Activated naive CD4-positive, alpha-beta T cell treated with anti-CD3 and anti-CD28 coated beads, Interleukin-2, amount 10 ng/mL, durations not matched to agents 7 days and 5 days (primary cell): Measurements from ENCODE around the gene DOCK3.

Experiments
- CTCF ChIA-PET: fragments of 350-600 bp; sonication (Branson Sonifier 250); formaldehyde crosslinking; loops from one replicate; lab custom pipeline; 2021; ENCODE audit warnings: antibody characterized with exemption; lab: Charles Lee
- DNase-seq: peaks from one replicate; pipeline ENCODE4 v3.0.0-alpha.2; 2020
- H3K27ac Mint-ChIP-seq: one replicate; pipeline ENCODE4 v1.8.0; 2021; ENCODE audit warnings: mild to moderate bottlenecking, moderate library complexity, mixed read lengths
- H3K27me3 Mint-ChIP-seq: one replicate; pipeline ENCODE4 v1.8.0; 2021; ENCODE audit warnings: mild to moderate bottlenecking, mixed read lengths
- H3K36me3 Mint-ChIP-seq: one replicate; pipeline ENCODE4 v1.8.0; 2021; ENCODE audit warnings: mixed read lengths
- H3K4me1 Mint-ChIP-seq: one replicate; pipeline ENCODE4 v1.8.0; 2021; ENCODE audit warnings: mixed read lengths
- H3K4me3 Mint-ChIP-seq: one replicate; pipeline ENCODE4 v1.8.0; 2021; ENCODE audit warnings: mild to moderate bottlenecking, moderate library complexity, mixed read lengths
- H3K9me3 Mint-ChIP-seq: one replicate; pipeline ENCODE4 v1.8.0; 2021; ENCODE audit warnings: mixed read lengths

Gene DOCK3

GRCh38 chr3:50995085-50995824 lies 320.5 kb downstream of the DOCK3 start:
- Mint-ChIP-seq H3K4me1 (no peaks in the 10 kb centered on the region), H3K27me3 (no peaks in the 10 kb centered on the region), H3K4me3 (no peak overlapping the region), H3K36me3 (no peaks in the 10 kb centered on the region), H3K27ac (no peak overlapping the region), H3K9me3 (peaks cover 14% of the 10 kb centered on the region)
- CTCF ChIA-PET, result no interaction called here
- no peak for DNase-seq

GRCh38 chr3:51002495-51002894 lies 327.8 kb downstream of the DOCK3 start:
- no peaks in the 10 kb centered on the region for H3K27me3 Mint-ChIP-seq
- H3K36me3 Mint-ChIP-seq, result no peaks in the 10 kb centered on the region
- H3K4me1 Mint-ChIP-seq, result no peaks in the 10 kb centered on the region
- CTCF ChIA-PET, result no interaction called here
- H3K4me3 Mint-ChIP-seq, result no peak overlapping the region
- H3K27ac Mint-ChIP-seq, result no peak overlapping the region
- DNase-seq, result no peak
- H3K9me3 Mint-ChIP-seq, result no peaks in the 10 kb centered on the region

- Mint-ChIP-seq H3K27ac (no peak overlapping the region), H3K27me3 (no peaks in the 10 kb centered on the region), H3K9me3 (no peaks in the 10 kb centered on the region), H3K36me3 (no peaks in the 10 kb centered on the region), H3K4me3 (no peak overlapping the region), H3K4me1 (no peaks in the 10 kb centered on the region)
- CTCF ChIA-PET, result no interaction called here
- no peak for DNase-seq
Observed at GRCh38 chr3:51004235-51004634, 329.5 kb downstream of the DOCK3 start.

GRCh38 chr3:51024121-51024520 lies 349.4 kb downstream of the DOCK3 start:
- H3K27ac Mint-ChIP-seq, result peak overlapping the region; percentile 96
- H3K27me3 Mint-ChIP-seq, result no peaks in the 10 kb centered on the region
- CTCF ChIA-PET, result interaction anchor here (1.7 kb wide), 1 partner anchor 452 kb away, joined by 4 read pairs; no protein-coding TSS in a partner anchor
- peaks cover 15% of the 10 kb centered on the region for H3K9me3 Mint-ChIP-seq
- H3K4me3 Mint-ChIP-seq, result no peak overlapping the region
- H3K4me1 Mint-ChIP-seq, result peaks cover 33% of the 10 kb centered on the region
- peaks cover 11% of the 10 kb centered on the region for H3K36me3 Mint-ChIP-seq
- DNase-seq, result no peak

GRCh38 chr3:51024765-51025632 lies 350.3 kb downstream of the DOCK3 start:
- peak; percentile 88 for DNase-seq
- peaks cover 11% of the 10 kb centered on the region for H3K36me3 Mint-ChIP-seq
- CTCF ChIA-PET, result interaction anchor here (1.7 to 2.3 kb wide), 2 partner anchors 54 to 453 kb away, joined by 4 to 10 read pairs; no protein-coding TSS in a partner anchor
- peak overlapping the region; percentile 53 for H3K4me3 Mint-ChIP-seq
- no peaks in the 10 kb centered on the region for H3K27me3 Mint-ChIP-seq
- H3K4me1 Mint-ChIP-seq, result peaks cover 33% of the 10 kb centered on the region
- peaks cover 14% of the 10 kb centered on the region for H3K9me3 Mint-ChIP-seq
- H3K27ac Mint-ChIP-seq, result peak overlapping the region; percentile 96

GRCh38 chr3:51031666-51032065 lies 356.9 kb downstream of the DOCK3 start:
- CTCF ChIA-PET, result no interaction called here
- Mint-ChIP-seq H3K27ac (no peak overlapping the region), H3K4me3 (no peak overlapping the region), H3K27me3 (no peaks in the 10 kb centered on the region), H3K36me3 (peaks cover 7% of the 10 kb centered on the region), H3K9me3 (peaks cover 4% of the 10 kb centered on the region), H3K4me1 (peaks cover 6% of the 10 kb centered on the region)
- DNase-seq, result no peak

GRCh38 chr3:51035630-51036029 lies 360.9 kb downstream of the DOCK3 start:
- H3K27me3 Mint-ChIP-seq, result no peaks in the 10 kb centered on the region
- CTCF ChIA-PET, result no interaction called here
- H3K36me3 Mint-ChIP-seq, result peaks cover 2% of the 10 kb centered on the region
- no peak overlapping the region for H3K27ac Mint-ChIP-seq
- no peak overlapping the region for H3K4me3 Mint-ChIP-seq
- no peaks in the 10 kb centered on the region for H3K4me1 Mint-ChIP-seq
- H3K9me3 Mint-ChIP-seq, result peaks cover 3% of the 10 kb centered on the region
- no peak for DNase-seq

GRCh38 chr3:51044982-51045381 lies 370.3 kb downstream of the DOCK3 start:
- no peaks in the 10 kb centered on the region for H3K9me3 Mint-ChIP-seq
- CTCF ChIA-PET, result no interaction called here
- no peak for DNase-seq
- H3K36me3 Mint-ChIP-seq, result no peaks in the 10 kb centered on the region
- H3K27me3 Mint-ChIP-seq, result peaks cover 4% of the 10 kb centered on the region
- no peak overlapping the region for H3K4me3 Mint-ChIP-seq
- H3K4me1 Mint-ChIP-seq, result no peaks in the 10 kb centered on the region
- H3K27ac Mint-ChIP-seq, result no peak overlapping the region

- Mint-ChIP-seq H3K4me1 (no peaks in the 10 kb centered on the region), H3K36me3 (no peaks in the 10 kb centered on the region), H3K4me3 (no peak overlapping the region), H3K9me3 (no peaks in the 10 kb centered on the region), H3K27ac (no peak overlapping the region), H3K27me3 (peaks cover 4% of the 10 kb centered on the region)
- CTCF ChIA-PET, result no interaction called here
- no peak for DNase-seq
Observed at GRCh38 chr3:51052562-51052961, 377.8 kb downstream of the DOCK3 start.

GRCh38 chr3:51057121-51057520 lies 382.4 kb downstream of the DOCK3 start:
- H3K4me1 Mint-ChIP-seq, result no peaks in the 10 kb centered on the region
- no peak overlapping the region for H3K4me3 Mint-ChIP-seq
- CTCF ChIA-PET, result no interaction called here

GRCh38 chr3:51063053-51063452 lies 388.3 kb downstream of the DOCK3 start:
- Mint-ChIP-seq H3K9me3 (no peaks in the 10 kb centered on the region), H3K4me3 (no peak overlapping the region), H3K36me3 (no peaks in the 10 kb centered on the region), H3K4me1 (no peaks in the 10 kb centered on the region), H3K27ac (no peak overlapping the region), H3K27me3 (no peaks in the 10 kb centered on the region)
- DNase-seq, result no peak
- CTCF ChIA-PET, result interaction anchor here (0.6 kb wide), 1 partner anchor 35 kb away, joined by 3 read pairs; no protein-coding TSS in a partner anchor

More at GRCh38 chr3:51057121-51057520, 382.4 kb downstream of the DOCK3 start:
- DNase-seq, result no peak
- H3K9me3 Mint-ChIP-seq, result no peaks in the 10 kb centered on the region
- no peaks in the 10 kb centered on the region for H3K36me3 Mint-ChIP-seq
- no peaks in the 10 kb centered on the region for H3K27me3 Mint-ChIP-seq
- no peak overlapping the region for H3K27ac Mint-ChIP-seq

- H3K27me3 Mint-ChIP-seq, result no peaks in the 10 kb centered on the region
- H3K4me1 Mint-ChIP-seq, result no peaks in the 10 kb centered on the region
- H3K36me3 Mint-ChIP-seq, result no peaks in the 10 kb centered on the region
- H3K4me3 Mint-ChIP-seq, result no peak overlapping the region
- DNase-seq, result no peak
- no peak overlapping the region for H3K27ac Mint-ChIP-seq
- H3K9me3 Mint-ChIP-seq, result no peaks in the 10 kb centered on the region
- CTCF ChIA-PET, result no interaction called here
Observed at GRCh38 chr3:51075221-51075775, 400.6 kb downstream of the DOCK3 start.

GRCh38 chr3:51082363-51082762 lies 407.6 kb downstream of the DOCK3 start:
- H3K9me3 Mint-ChIP-seq, result peaks cover 24% of the 10 kb centered on the region
- no peak overlapping the region for H3K27ac Mint-ChIP-seq
- H3K36me3 Mint-ChIP-seq, result peaks cover 10% of the 10 kb centered on the region
- CTCF ChIA-PET, result no interaction called here
- no peaks in the 10 kb centered on the region for H3K27me3 Mint-ChIP-seq
- no peak overlapping the region for H3K4me3 Mint-ChIP-seq
- H3K4me1 Mint-ChIP-seq, result no peaks in the 10 kb centered on the region
- DNase-seq, result no peak

GRCh38 chr3:51083490-51083889 lies 408.8 kb downstream of the DOCK3 start:
- H3K9me3 Mint-ChIP-seq, result peaks cover 24% of the 10 kb centered on the region
- CTCF ChIA-PET, result no interaction called here
- no peak overlapping the region for H3K27ac Mint-ChIP-seq

More at GRCh38 chr3:51083490-51083889, 408.8 kb downstream of the DOCK3 start:
- Mint-ChIP-seq H3K4me1 (no peaks in the 10 kb centered on the region), H3K36me3 (peaks cover 10% of the 10 kb centered on the region), H3K4me3 (no peak overlapping the region), H3K27me3 (no peaks in the 10 kb centered on the region)
- no peak for DNase-seq
